ENCODE measurements around the gene LTB4R2.

GRCh38 chr14:24291446-24292117 is 18.4 kb upstream of the LTB4R2 start:
- TF ChIP-seq, protein P1, sequence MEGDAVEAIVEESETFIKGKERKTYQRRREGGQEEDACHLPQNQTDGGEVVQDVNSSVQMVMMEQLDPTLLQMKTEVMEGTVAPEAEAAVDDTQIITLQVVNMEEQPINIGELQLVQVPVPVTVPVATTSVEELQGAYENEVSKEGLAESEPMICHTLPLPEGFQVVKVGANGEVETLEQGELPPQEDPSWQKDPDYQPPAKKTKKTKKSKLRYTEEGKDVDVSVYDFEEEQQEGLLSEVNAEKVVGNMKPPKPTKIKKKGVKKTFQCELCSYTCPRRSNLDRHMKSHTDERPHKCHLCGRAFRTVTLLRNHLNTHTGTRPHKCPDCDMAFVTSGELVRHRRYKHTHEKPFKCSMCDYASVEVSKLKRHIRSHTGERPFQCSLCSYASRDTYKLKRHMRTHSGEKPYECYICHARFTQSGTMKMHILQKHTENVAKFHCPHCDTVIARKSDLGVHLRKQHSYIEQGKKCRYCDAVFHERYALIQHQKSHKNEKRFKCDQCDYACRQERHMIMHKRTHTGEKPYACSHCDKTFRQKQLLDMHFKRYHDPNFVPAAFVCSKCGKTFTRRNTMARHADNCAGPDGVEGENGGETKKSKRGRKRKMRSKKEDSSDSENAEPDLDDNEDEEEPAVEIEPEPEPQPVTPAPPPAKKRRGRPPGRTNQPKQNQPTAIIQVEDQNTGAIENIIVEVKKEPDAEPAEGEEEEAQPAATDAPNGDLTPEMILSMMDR (conservative IDR thresholded peaks at IDR 0.05; ENCODE audit: low read depth in 2 of 2), result no peak
- no peak for TF ChIP-seq EZH2 (IDR thresholded peaks at IDR 0.05; ENCODE audit: low read depth, unreplicated experiment)
- TF ChIP-seq REST (IDR thresholded peaks at IDR 0.05; ENCODE audit: unreplicated experiment), result no peak
- TF ChIP-seq POLR2AphosphoS5 (IDR thresholded peaks at IDR 0.05; ENCODE audit: low read depth), result no peak
- no peak for TF ChIP-seq STAT1 (IDR thresholded peaks at IDR 0.05; ENCODE audit: unreplicated experiment)
- no peak for TF ChIP-seq EZH2phosphoT487 (IDR thresholded peaks at IDR 0.05; ENCODE audit: unreplicated experiment)
- TF ChIP-seq JUNB (IDR thresholded peaks at IDR 0.05; ENCODE audit: unreplicated experiment), result no peak
- no peak for TF ChIP-seq CREB1 (CRISPR knock-in tag; IDR thresholded peaks at IDR 0.05; ENCODE audit: low read depth)
- TF ChIP-seq NANOG (IDR thresholded peaks at IDR 0.05; ENCODE audit: borderline replicate concordance), result no peak
- TF ChIP-seq ETS1 (IDR thresholded peaks at IDR 0.05), result no peak

Data from GM23338 (cell line).